Uterus (tissue), 2 donors: ENCODE data around the gene TAF15.

ENCODE experiments used
- CTCF ChIP-seq, 4 experiments: fragments of 200-600 bp in 2 of 4; fragments of 450-650 bp in 2 of 4; sonication (generic) in 2 of 4; IDR thresholded peaks; one replicate each; pipeline ENCODE4 v1.5.1; 2016 to 2019; ENCODE audit warnings: antibody characterized with exemption in 4 of 4, mild to moderate bottlenecking in 2 of 4, moderate library complexity in 1 of 4
- POLR2A ChIP-seq, 2 donors: fragments of 450-650 bp; IDR thresholded peaks; one replicate each; pipeline ENCODE4 v1.6.1; 2016; ENCODE audit warnings: antibody characterized with exemption in 2 of 2, mild to moderate bottlenecking in 1 of 2, moderate library complexity in 1 of 2

GRCh38 chr17:35811759-35812158 lies 2.5 kb downstream of the TAF15 start:
- no peak for TF ChIP-seq CTCF (IDR thresholded peaks at IDR 0.05)
- TF ChIP-seq POLR2A (IDR thresholded peaks at IDR 0.05) = no peak
